OCI-LY1 (cell line): ENCODE measurements around the gene ABR.

Source experiments
- CTCF ChIP-seq: fragments of 200-600 bp; sonication (generic), shearing (Covaris generic); IDR thresholded peaks from 2 replicates; pipeline ENCODE4 v1.5.1; 2017; ENCODE audit warnings: mild to moderate bottlenecking, antibody characterized with exemption, low read length, moderate library complexity, mixed read lengths
- EZH2 ChIP-seq: fragments of 200-600 bp; sonication (generic), shearing (Covaris generic); IDR thresholded peaks from 2 replicates; pipeline ENCODE4 v1.8.0; 2017; ENCODE audit warnings: borderline replicate concordance, mixed run types, mild to moderate bottlenecking, antibody characterized with exemption, low read length, moderate library complexity, mixed read lengths

DNA sequence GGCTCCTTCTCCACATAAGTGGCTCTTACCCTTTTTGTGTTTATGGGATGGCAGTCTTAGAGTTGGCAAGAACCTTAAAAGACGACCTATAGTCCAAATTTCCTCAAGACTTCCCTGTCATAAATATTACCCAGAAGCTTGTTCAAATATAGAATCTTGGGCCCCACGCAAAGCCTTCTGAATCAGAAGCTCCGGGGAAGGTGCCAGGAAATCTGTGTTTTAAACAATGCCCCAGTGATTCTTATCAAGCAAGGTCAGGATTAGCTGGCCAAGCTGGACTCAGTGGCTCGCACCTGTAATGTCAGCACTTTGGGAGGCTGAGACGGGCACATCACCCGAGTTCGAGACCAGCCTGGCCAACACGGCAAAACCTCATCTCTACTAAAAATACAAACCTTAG, 97.2 kb downstream of the ABR start:
- no peak for TF ChIP-seq CTCF
- TF ChIP-seq EZH2 = no peak
